ENCODE data around the gene ZW10.
"Not testable (repeated sequence)": the region's sequence is repeated elsewhere in the genome, so short reads cannot be mapped to it uniquely, and the experiment has no call there.

ZW10 gene

GRCh38 chr11:113760241-113760640 is 13.3 kb downstream of the ZW10 start:
- DNase-seq: no peak

DNA sequence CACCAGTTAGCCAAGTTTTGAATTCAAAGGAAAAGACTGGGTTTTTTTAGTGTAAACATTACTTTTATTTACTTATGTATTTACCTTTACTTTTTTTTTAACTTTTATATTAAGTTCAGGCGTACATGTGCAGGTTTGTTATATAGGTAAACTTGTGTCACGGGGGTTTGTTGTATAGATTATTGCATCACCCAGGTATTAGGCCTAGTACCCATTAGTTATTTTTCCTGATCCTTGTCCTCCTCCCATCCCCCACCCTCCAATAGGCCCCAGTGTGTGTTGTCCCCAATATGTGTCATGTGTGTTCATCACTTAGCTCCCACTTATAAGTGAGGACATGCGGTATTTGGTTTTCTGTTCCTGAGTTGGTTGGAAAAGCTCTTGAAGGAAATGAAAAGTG is 20.6 kb downstream of the ZW10 start:
- no peak for DNase-seq

- DNase-seq: no peak
Measured at GRCh38 chr11:113736323-113736722, 37.2 kb downstream of the ZW10 start.

- no peak for DNase-seq
Measured at GRCh38 chr11:113732092-113732491, 41.4 kb downstream of the ZW10 start.

DNA sequence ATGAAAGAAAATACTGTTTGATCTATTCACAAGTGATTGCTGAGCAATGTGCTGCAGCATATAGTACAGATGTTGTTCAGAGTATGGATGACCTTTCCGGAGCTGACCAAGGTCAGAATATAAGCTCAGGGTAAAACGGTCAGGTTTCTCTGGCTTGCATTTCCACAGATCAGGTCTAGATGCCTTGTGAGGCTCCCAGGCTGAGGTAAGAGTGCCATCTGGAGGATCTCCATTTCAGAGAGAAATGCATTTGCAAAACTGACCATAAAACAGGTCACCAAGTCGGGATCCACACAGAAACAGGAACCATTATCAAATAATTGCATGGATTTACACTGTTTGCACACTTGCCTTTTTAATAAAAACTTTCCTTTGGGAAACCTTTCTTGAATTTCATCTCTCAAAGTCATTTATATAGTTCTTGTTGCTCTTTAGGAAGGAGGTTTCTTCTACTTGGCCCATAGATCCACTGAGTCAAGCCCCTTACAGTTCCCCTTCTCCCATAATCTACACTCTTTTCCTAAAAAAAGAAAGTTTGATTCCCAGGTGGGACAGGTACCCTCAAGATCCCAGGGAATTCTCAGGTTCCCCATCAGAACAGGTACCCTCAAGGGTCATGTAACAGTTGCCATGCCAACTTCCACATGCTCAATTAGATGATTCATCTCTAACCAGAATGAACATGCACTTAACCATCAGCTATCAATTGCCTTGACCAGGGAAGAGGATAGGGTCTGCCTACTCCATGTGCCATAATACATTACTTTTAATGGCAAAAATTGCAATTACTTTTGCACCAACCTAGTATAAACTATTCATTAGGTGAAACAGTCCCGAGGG is 42.4 kb downstream of the ZW10 start:
- DNase-seq: no peak

GRCh38 chr11:113729456-113729855 is 44.0 kb downstream of the ZW10 start:
- no peak for DNase-seq

- DNase-seq: no peak
Measured at GRCh38 chr11:113728814-113729213, 44.7 kb downstream of the ZW10 start.

DNA sequence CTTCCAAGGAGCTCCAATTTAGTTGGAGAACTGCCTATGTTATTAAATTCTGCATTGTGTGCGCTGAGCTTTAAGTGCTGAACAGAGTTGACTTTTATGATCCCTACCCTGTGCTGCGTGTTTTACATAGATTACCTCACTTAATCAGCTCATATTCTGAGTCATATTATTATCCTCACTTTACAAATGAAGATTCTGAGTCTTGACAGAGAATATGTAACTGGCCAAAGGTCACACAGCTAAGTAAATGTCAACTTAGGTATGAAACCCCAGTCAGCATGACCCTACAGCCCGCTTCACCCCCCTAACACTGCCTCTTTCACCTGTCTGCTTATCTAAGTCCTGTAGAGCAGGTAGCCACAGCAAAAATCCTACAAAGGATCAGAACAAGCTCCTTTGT is 47.6 kb downstream of the ZW10 start:
- DNase-seq: no peak

- no peak for DNase-seq
Measured at GRCh38 chr11:113725407-113725806, 48.1 kb downstream of the ZW10 start.

- DNase-seq: no peak
Measured at GRCh38 chr11:113724778-113725177, 48.7 kb downstream of the ZW10 start.

GRCh38 chr11:113723787-113724186 is 49.7 kb downstream of the ZW10 start:
- DNase-seq: no peak

- no peak for DNase-seq
Measured at GRCh38 chr11:113722934-113723333, 50.6 kb downstream of the ZW10 start.

DNA sequence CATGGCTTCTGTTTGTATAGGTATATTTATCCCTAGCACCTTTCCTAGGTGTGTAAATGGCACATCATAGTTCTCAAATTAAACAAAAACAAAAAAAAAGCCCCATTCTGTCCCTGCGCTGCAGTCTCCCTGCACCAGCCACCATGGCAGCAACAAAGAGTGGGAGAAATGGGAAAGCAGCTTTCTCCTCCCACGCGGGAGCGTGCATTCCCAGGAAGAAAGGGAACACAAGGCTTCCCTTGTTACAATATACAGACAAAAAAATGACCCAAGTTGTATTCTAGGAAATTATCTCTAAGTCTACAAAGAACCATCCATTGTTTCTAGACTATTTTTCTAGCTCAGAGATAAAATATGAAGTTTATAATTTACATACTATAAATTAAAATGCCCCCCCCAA is 51.3 kb downstream of the ZW10 start:
- no peak for DNase-seq

- no peak for DNase-seq
Measured at GRCh38 chr11:113721462-113722066, 51.9 kb downstream of the ZW10 start.

- not testable (repeated sequence) for DNase-seq
Measured at GRCh38 chr11:113720478-113720877, 53.0 kb downstream of the ZW10 start.

DNA sequence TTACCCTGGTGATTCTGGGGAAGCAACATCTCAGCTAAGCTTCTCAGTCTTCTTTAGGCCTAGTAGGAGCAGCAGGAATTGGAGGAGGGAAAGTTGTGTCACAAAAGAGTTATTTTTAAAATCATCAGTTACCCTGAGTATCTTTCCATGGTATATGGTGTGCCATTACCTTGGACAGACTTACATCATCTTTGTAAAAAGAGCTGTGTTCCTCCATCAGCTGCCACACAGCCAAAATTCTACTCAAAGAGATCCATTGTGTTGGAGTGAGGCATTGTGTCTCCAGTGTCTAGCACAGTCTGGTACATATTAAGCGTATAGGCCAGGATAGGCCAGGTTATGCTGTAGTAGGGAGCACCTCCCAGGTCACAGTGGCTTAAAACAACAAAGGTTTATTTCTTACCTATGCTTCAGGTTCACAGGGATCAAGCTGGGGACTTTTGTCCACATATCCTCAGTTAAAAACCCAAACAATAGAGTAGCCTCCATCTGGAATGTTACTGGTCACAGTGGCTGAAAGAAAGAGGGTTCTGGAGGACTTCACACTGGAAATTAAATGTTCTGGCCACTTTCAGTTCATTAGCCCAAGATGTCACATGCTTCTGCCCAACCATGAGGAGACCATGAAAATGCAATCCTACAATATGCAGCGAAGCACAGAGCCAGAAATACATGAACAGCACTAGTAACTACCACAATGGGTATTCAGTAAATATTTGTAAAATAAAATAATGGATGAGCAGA is 57.4 kb downstream of the ZW10 start:
- no peak for DNase-seq

- DNase-seq: no peak
Measured at GRCh38 chr11:113715273-113715672, 58.2 kb downstream of the ZW10 start.

DNA sequence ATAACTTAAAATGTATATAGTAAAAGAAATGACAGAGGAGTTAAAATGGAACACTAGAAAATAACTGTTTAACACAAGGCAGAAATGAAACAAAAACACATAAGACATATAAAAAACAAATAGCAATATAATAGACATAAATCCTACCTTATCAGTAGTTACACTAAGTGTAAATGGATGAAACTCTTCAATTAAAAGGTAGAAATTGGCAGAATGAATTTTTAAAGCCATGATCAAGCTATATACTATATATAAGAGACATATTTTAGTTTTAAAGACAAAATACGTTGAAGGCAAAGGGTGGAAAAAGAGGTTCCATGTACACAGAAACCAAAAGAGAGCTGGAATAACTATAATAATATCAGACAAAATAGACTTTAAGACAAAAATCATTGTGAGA is 62.5 kb downstream of the ZW10 start:
- no peak for DNase-seq

DNA sequence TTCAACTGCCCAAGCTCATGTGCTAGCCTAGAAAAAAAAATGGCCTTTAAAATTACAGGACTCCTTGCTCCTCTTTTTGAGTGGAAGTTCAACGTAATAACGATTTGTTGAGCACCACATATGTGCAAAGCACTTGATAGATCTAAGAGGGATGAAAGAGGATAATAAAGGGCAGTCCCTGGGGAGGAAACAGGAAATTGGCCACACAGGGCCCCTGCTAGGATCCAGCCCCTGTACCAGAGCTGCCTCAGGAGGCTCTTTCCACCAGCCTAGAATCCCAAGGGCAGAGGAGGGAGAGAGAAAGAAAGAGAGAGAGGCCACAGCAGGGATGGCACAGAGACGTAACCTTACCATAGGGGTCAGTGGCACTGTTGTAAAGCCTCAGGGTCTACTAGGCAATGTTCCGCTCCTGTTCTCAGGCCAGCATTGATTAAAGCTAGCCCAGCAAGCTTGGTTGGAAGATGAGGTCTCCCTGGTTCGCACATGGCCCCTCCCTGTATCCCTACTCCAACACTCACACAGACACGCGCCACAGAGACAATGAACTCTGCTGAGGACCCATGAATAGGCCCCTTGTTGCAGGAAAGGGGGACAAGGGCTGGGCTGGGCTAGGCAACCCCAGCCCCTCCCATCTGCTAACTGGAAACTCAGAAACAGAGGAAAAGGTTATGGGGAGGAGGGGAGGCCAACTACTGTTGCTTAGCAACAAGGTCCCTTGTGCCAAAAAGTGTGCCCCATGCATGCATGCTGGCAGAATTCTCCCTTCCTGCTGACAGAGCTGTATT is 67.4 kb downstream of the ZW10 start, which contains the start of gene TMPRSS5:
Gene TMPRSS5 (minus strand): TSS at position 438 of the 785 bp plus-strand sequence. CDS start 84 bp downstream, at position 354.
- DNase-seq: no peak

GRCh38 chr11:113703551-113703950 is 69.9 kb downstream of the ZW10 start:
- not testable (repeated sequence) for DNase-seq

DNA sequence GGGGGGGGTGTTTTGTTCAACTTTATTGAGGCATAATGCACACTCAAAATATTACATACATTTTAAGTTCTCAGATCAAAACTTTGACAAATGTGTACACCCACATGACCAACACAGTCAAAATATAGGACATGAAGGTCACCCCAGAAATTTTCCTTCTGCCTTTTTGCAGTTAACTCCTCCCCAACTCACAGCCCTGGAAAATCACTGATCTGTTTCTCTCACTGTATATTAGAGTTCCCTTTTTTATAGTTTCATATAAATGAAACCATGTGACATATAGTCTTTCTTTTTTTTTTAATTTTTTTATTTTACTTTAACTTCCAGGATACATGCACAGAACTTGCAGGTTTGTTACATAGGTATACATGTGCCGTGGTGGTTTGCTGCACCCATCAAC is 72.0 kb downstream of the ZW10 start:
- no peak for DNase-seq

- DNase-seq: no peak
Measured at GRCh38 chr11:113698515-113698914, 75.0 kb downstream of the ZW10 start.

All from stimulated activated naive CD4-positive, alpha-beta T cell (primary cell).